SK-N-SH treated with all-trans-retinoic acid at 6 μM for 48 hours (cell line): Measurements from ENCODE around the gene CCM2.

ENCODE experiments used
- ATAC-seq: fragments of 200-7000 bp; cut with Tn5 transposase; 3 replicates; pipeline ENCODE4 v1.9.1; 2020; ENCODE audit warnings: mild to moderate bottlenecking, moderate library complexity
- CSRNP3 ChIP-seq: fragments of 250-450 bp; sonication (Bioruptor Pico); IDR thresholded peaks from 2 replicates; pipeline ENCODE4 v1.5.1; 2021; ENCODE audit warnings: mild to moderate bottlenecking, moderate library complexity
- ESRRG ChIP-seq: fragments of 250-450 bp; sonication (Bioruptor Pico); IDR thresholded peaks from 2 replicates; pipeline ENCODE4 v1.6.1; 2021; ENCODE audit warnings: mild to moderate bottlenecking
- GLIS3 ChIP-seq: fragments of 250-450 bp; sonication (Bioruptor Pico); IDR thresholded peaks from 2 replicates; pipeline ENCODE4 v1.5.0; 2020; ENCODE audit warnings: mild to moderate bottlenecking, moderate library complexity
- PATZ1 ChIP-seq: fragments of 250-450 bp; sonication (Bioruptor Pico); IDR thresholded peaks from 2 replicates; pipeline ENCODE4 v1.8.0; 2020; ENCODE audit warnings: mild to moderate bottlenecking, moderate library complexity, borderline replicate concordance
- POU6F1 ChIP-seq: fragments of 250-450 bp; sonication (Bioruptor Pico); IDR thresholded peaks from 2 replicates; pipeline ENCODE4 v1.8.0; 2021; ENCODE audit warnings: low read depth, mild to moderate bottlenecking, moderate library complexity, borderline replicate concordance
- SNAI2 ChIP-seq: fragments of 250-450 bp; sonication (Bioruptor Pico); IDR thresholded peaks from 2 replicates; pipeline ENCODE4 v1.5.0; 2020; ENCODE audit warnings: mild to moderate bottlenecking, moderate library complexity
- TCF4 ChIP-seq: fragments of 250-450 bp; sonication (Bioruptor Pico); IDR thresholded peaks from 2 replicates; pipeline ENCODE4 v1.8.0; 2021; ENCODE audit warnings: mild to moderate bottlenecking, moderate library complexity, borderline replicate concordance
- TOX ChIP-seq: fragments of 250-450 bp; sonication (Bioruptor Pico); IDR thresholded peaks from 2 replicates; pipeline ENCODE4 v1.8.0; 2021; ENCODE audit warnings: mild to moderate bottlenecking, moderate library complexity, borderline replicate concordance
- TSHZ2 ChIP-seq: fragments of 250-450 bp; sonication (Bioruptor Pico); IDR thresholded peaks from 2 replicates; pipeline ENCODE4 v1.5.0; 2020; ENCODE audit warnings: mild to moderate bottlenecking, moderate library complexity
- ZC3H10 ChIP-seq: fragments of 250-450 bp; sonication (Bioruptor Pico); IDR thresholded peaks from 2 replicates; pipeline ENCODE4 v1.5.1; 2021; ENCODE audit warnings: mild to moderate bottlenecking, moderate library complexity
- ZFP3 ChIP-seq: fragments of 250-450 bp; sonication (Bioruptor Pico); IDR thresholded peaks from 2 replicates; pipeline ENCODE4 v1.5.0; 2020; ENCODE audit warnings: mild to moderate bottlenecking, moderate library complexity
- ZFP30 ChIP-seq: fragments of 450-650 bp; formaldehyde crosslinking; IDR thresholded peaks from 2 replicates; pipeline ENCODE4 v1.5.0; 2022; ENCODE audit warnings: mild to moderate bottlenecking, moderate library complexity
- ZNF565 ChIP-seq: fragments of 450-650 bp; formaldehyde crosslinking; conservative IDR thresholded peaks from 2 replicates; pipeline ENCODE4 v1.5.0; 2020; ENCODE audit warnings: low read depth, mild to moderate bottlenecking, moderate library complexity
- ZNF70 ChIP-seq: fragments of 450-650 bp; formaldehyde crosslinking; IDR thresholded peaks from 2 replicates; pipeline ENCODE4 v1.5.0; 2020; ENCODE audit warnings: mild to moderate bottlenecking, moderate library complexity
- ZNF8 ChIP-seq: fragments of 450-650 bp; formaldehyde crosslinking; IDR thresholded peaks from 2 replicates; pipeline ENCODE4 v1.5.0; 2020; ENCODE audit warnings: mild to moderate bottlenecking, moderate library complexity

CCM2 gene

GRCh38 chr7:44971188-44971901, 28.7 kb upstream of the CCM2 start (continued):
- TF ChIP-seq TSHZ2, result no peak
- TF ChIP-seq ESRRG (CRISPR knock-in tag), result no peak
- TF ChIP-seq GLIS3 (CRISPR knock-in tag), result no peak
- TF ChIP-seq TOX (CRISPR knock-in tag), result no peak

GRCh38 chr7:44971902-44972441, 28.0 kb upstream of the CCM2 start:
- no peak for ATAC-seq
- TF ChIP-seq ZFP3 (CRISPR knock-in tag) (no peak), ZC3H10 (CRISPR knock-in tag) (no peak), SNAI2 (CRISPR knock-in tag) (no peak), POU6F1 (CRISPR knock-in tag) (no peak), TSHZ2 (no peak), ZNF70 (no peak), TCF4 (CRISPR knock-in tag) (no peak), GLIS3 (CRISPR knock-in tag) (no peak), ZFP30 (CRISPR knock-in tag) (no peak)

GRCh38 chr7:44972562-44972961, 27.4 kb upstream of the CCM2 start:
- no peak for ATAC-seq
- no peak for TF ChIP-seq ZNF8 (CRISPR knock-in tag)
- TF ChIP-seq CSRNP3 (CRISPR knock-in tag), result no peak
- TF ChIP-seq ZNF565 (CRISPR knock-in tag), result no peak
- no peak for TF ChIP-seq PATZ1 (CRISPR knock-in tag)
